Right renal pelvis (tissue), 4 donors: ENCODE data around the gene CCDC12. TPM values are rescaled to one million over a fixed set of nuclear protein-coding genes. Genes with fewer than 3 reads are reported as not detected.
A peak's percentile ranks its signal among the peaks of the same experiment; 100 is the strongest.

Source experiments
- DNase-seq, 4 donors: peaks; one replicate each; pipeline ENCODE4 v3.0.0-alpha.2; 2013; ENCODE audit warnings: low read depth in 4 of 4, low spot score in 3 of 4, missing footprints in 1 of 4
- polyA plus RNA-seq, 4 donors: library from polyadenylated mRNA; unstranded; fragments of 120-200 nt; gene quantifications; one replicate each; pipeline ENCODE4 v1.2.1, GENCODE V29; 2013; ENCODE audit not compliant: insufficient read length in 4 of 4

Gene CCDC12
- polyA plus RNA-seq, 4 donors: 45.9 to 60.6 (median 51.2) TPM

DNA sequence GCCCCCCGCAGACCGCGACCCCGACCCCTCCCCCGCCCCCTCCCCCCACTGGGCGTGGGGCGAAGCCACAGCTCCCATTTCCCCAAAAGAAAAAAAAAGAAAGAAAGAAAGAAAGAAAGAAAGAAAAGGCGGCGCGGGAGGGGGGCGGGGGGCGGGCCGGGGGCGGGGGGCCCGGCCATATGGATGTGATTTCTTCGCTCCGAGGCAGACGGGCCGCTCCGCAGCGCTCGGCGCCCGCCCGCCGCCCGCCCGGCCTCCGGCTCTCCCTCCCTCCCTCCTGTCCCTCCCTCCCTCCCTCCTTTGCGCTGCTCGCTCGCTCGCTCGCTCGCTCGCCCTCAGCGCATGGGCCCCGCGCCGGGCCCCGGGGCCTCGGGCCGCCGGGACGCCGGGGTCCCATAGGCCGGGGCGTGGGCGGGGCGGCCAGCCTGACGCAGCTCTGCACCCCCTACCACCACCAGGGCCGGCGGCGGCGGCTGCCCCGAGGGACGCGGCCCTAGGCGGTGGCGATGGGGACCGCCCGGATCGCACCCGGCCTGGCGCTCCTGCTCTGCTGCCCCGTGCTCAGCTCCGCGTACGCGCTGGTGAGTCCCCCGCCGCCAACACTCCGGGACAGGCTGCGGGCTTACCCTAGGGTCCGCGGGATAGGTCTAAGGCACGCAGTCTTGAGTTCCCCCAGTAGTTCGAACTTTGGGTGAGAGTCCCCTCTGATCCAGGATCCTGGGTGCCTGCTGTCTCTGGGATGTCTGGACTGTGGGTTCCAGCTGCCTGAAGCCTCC, 93.3 kb downstream of the CCDC12 start:
- no peak for DNase-seq

DNA sequence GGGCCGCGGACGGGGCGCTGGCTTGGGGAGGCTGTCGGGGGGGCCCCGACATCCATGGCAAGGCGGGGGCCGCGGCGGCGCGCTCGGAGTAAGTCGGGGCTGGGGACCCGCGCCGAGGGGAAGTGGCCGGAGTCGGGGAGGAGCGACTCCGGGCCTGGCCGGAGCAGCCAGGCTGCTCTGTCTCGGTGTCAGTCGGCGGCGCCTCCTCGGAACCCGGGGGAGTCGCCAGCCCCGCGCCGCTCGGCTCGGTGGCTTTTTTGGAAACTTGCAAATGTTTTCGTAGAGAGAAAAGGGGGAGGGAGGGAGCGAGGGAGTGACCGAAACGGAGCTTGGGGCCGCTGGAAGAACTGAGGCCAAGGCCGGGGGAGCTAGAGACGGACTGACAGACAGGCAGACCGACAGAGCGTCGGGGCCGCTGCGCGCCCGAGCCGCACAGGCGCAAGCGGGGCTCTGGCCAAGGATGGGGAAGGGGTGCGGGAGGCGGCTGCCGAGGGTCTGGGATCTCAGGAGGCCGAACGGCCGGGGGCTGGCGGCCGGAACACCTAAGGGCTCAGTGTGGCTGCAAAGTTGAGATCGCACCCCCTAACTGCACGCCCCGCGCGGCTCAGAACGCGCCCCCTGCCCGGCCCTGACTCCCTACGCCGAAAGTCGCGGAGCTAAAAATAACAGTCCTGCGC, 94.0 kb downstream of the CCDC12 start:
- DNase-seq: no peak

DNA sequence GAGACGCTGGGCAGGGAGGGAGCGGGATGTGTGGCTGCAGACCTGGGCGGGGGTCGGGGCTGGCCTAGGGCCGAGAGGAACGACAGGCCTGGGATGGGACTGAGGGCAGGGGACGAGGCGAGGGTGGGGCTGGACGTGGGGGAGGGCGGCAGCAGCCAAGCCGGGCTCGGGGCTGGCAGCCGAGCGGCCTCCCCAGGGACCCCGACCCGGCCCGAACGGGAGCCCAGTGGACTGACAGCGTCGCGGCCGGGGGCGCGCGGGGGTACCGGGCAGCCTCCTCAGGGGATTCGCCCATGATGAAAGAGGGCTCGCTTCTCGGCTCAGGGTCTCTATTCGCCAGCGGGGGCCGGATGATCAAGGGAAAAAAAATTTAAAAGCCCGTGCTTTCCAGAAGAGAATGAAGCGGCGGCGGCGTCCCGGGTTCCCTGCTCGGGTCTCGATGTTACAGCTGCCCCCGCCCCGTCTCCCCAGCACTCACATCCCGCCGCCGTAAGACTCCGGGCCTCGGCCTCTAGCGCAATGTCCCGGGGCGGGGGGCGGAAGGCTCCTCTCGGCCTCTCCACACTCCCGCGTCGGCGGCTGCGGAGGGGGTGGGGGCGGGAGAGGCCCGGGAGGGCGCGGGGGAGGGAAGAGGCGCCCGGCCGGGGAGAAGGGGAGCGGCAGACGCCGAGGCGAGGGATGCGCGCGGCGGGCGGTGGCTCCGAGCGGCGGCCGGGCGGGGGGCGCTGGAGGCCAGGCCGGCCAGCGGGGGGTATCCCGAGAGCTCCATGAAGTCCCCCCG, 94.8 kb downstream of the CCDC12 start:
- DNase-seq: no peak

DNA sequence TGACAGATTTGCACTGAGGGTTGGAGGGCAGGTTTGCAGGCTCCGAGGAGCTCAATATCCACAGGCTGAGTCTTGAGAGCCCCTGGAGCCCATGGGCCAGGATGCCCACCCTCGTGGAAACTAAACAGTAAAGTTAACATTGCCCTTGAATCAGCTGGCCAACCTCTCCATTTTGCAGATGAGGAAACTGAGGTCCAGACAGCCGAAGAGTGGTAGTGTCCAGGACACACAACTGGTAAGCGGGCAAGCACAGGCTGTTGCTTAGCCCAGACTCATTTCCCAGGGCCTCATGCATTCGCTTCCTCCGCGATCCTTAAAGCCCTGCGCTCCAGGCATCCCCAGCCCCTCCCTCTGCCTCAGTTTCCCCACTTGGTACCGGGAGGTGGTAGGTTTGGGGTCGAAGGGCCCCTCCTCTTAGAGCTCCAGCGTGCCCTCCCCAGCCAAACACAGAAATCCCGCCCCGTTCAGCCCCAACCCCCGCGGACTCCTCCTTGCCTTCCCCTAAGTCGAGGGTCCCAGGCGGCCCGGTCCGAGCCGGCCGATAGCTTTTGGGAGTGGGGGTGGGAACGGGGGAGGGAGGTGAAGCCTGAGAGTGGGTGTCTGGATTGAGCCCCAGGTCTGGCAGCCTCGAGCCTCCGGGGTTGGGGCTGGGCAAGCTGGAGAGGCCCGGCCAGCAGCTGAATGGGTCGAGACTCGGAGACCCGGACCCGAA, 95.5 kb downstream of the CCDC12 start:
- DNase-seq: no peak

DNA sequence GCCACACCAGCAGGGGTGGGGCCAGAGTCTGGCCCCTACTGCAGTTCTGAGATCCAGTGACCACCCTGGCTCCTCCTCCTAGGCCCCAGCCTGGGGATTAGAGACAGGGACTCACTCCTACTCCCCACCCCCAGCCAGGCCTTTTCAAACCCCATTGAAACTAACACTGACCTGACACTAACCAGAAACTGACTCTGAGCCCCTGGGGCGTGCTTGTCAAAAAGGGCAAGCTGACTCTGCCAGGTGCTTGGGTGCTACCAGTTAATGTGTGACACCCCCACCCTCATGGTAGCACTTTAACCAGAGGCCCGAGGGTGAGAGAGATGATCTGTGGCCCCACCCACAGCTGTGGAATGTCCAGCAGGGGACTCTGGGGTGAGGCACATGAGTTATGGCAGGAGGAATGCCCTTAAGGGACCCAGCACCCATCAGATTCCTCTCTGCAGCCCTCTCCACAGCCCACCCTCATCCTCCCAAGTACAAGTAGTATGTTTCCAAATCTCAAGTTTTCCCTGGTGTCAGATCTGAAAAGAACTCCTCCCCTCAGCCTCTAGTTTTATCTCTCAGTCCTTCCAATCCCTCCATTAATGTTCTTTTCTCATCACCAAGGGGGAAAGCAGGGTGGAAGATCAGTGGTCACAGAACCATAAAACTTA, 97.6 kb downstream of the CCDC12 start:
- DNase-seq: no peak

DNA sequence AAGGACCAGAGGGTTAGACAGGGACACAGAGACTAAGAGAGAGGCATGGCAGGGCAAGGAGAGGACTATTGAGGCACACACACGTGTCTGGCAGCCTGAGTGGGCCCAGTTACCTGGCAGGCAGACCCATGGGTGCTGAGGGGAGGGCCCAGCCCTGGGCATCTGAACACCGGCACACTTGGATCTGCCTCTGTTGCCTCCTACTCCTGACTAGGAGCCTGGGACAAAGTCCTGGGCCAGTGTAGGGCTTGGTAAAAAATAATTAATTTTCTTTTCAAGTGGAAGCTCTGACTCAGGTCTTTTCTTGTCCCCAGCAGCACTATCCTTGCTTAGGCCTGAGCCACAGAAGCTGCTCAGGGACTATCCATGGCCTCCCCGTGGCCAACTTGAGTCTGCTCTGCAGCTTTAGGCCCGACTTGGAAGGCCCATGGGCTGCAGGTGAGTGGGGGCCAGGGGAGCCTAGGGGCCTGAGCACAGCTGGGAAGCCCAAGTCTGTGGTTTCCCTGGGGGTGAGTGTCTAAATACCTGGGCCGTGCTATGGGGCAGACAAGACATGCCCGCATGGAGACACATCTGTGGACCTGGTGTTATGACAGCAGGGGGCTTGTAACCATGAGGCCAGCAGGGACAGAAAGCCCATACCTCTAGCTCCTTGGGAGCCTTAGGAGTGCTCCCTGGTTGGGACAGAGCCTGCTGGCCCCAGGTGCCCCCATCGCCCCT, 99.0 kb downstream of the CCDC12 start, which contains the start of gene PTH1R:
Gene PTH1R, plus strand, starts transcription at position 316 of the 720 bp plus-strand sequence. CDS start 5,839 bp downstream, outside the sequence.
- no peak for DNase-seq

DNA sequence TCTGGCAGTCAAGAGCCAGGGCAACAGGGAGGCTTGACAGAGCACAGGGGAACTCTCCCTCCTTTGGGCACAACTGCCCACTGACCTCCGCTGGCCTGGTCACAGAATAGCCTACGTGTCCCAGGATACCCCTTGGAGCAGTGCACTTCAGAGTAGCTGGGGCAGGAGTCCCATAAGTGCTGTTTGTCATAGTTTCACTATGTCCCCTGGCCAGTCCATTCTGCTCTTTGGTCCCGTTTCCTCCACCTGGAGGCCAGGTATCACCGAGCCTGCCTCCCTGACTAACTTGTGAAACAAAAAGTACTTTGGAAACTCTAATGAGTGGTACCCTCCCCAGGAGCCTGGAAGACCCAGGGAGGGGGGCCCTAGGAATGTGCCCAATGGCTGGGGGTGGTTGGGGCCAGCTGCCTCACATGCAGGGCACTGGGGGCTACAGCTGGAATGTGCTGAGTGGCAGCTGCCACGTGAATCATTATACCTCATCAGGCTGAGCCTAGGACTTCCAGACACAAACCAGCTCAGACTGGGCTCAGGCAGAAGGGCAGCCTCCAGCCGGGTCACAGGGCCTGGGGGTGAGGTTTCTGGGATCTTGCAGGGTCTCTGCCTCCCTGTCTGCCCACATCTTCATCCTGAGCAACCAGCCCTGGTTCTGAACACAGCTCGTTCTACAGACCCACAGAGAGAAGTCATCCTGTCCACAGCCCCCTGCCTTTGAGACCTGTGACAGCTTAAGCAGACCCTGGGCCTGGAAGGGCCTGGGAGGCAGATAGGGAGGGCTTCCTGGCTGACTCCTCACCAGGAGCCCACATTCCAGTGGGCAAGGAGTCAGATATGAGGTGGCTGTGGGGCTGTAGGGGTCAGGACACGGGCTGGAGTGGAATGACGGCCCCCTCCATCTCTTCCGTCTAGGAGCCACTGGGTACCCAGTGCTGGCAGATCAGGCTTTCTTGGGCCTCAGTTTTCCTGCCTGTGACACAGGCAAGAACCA, 99.9 kb downstream of the CCDC12 start:
- no peak for DNase-seq

DNA sequence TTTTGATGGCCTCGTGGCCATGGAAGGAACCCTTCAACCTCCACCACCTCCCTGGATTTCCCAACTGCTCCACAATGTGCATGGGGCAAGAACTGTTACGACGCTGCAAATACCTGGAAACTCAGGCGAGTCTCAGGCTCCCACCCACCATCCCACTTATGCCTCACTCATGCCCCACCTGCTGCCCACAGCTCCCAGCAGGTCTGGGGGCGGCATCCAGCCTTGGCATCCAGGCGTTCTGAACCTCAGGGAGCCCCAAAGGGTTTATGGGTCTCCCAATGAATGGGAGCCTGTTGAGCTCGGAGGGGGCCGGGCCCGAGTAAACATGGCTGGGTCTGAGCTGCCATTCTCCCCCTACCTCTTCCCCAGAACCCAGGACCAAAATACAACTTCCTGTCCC, 101.0 kb downstream of the CCDC12 start:
- no peak for DNase-seq

DNA sequence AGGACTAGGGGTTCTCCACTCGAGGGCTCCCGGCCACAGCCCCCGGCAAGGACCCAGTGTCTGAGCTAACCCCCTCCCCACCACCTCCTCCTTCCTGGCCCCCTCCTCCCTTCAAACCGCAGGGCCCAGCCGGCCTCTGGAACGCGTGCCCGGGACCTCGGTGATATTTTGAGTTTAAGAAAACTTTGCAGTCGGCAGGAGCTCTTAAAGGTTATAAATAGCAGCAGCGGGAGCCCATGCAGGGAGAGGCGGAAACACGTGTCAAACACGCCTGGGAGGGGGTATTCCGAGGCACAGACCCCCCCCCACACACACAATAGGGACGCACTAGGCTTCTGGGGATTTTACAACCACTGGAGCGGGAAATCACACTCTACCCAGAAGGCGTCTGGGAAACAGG, 102.1 kb downstream of the CCDC12 start:
- peak in 1 of 4 donors; percentile 76 for DNase-seq

DNA sequence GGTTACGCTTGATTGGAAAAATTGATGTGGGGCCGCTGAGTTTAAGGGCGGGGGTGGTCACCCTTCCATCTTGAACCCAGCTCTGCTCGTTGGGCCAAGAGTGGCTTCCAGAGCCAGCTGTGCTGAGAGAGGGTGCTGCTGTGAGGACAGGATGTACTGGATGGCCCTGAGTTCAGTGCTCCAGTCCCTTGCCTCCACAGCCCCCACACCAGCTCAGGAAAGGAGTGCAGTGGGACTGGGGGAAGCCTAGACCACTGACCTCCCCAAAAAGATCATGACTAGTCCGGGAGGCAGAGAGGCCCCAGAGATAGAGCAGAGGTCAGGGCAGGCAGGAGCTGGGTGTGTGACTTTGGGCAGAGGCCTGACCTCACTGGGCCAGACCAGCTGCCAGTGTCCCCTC, 103.0 kb downstream of the CCDC12 start:
- no peak for DNase-seq

Other genes starting within 250 kb of the CCDC12 start
- gene MYL3, start 113.3 kb downstream of the CCDC12 start, polyA plus RNA-seq: 10 to 100 TPM; 21.8 to 29.0 (median 23.6) TPM
- 100 to 1,000 TPM; 157 to 260 (median 188) TPM for gene PTH1R, start 99.0 kb downstream of the CCDC12 start, polyA plus RNA-seq
- 10 to 100 TPM; 29.9 to 51.7 (median 38.3) TPM for gene NBEAL2, start 2.9 kb upstream of the CCDC12 start, polyA plus RNA-seq
- 10 to 100 TPM; 63.2 to 70.6 (median 69.1) TPM for gene SETD2, start 187.4 kb upstream of the CCDC12 start, polyA plus RNA-seq